GM21619 (cell line): ENCODE results near the gene EIF4EBP2.

Experiments used
- ATAC-seq: cut with Tn5 transposase; IDR thresholded peaks from one replicate; pipeline ENCODE4 v1.9.1; 2021; ENCODE audit not compliant: unreplicated experiment

EIF4EBP2 gene

DNA sequence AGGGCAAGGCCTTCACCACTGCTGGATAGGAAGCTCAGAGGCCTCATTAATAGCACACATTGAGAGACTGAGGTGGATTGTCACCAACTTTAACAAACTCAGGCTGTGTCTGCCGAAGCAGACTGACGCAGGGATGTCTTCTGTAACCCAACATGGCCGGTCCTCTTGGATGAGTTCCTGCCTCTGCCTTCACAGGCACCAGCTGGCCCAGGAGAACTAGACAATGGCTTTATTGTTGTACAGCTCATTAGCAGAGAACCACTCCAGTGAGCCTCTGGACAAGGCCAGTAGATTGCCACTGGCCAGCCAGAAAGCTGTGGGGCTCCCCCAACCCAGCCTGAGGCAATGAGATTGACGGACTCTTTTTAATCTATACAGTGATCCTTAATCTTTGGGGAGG is 28.2 kb downstream of the EIF4EBP2 start:
- no peak for ATAC-seq

DNA sequence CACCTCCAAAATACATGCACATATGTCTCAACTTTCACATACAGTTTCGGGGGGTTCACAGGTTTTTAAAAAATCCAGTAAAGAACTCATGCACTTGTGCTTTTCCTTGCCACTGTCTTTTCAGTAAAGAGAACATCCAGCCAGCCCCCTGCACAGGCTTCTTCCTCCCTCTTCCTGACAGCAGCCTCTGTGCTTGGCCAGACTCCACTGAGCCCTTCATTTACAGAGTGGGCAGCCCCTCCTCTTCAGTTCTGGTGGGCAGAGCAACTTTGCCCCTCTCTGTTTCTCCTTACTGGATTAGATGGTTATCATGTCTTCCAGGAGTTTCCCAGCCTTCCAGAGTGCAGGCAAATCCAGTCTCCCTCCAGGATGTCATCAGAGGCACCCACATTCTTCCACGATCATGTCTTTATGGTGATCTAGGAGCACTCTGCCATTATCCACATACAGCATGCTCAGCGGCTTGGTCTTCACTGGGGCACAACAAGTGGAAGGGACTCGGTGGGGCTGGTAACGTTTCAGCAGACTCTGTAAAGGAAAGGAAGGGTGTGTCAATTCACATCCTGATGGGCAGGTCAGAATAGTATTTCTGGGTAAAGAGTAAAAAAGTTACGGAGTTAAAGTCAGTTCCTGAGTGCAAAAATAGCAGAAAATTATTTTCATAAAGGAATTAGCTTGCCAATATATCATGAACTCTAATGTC is 28.8 kb downstream of the EIF4EBP2 start:
- no peak for ATAC-seq

DNA sequence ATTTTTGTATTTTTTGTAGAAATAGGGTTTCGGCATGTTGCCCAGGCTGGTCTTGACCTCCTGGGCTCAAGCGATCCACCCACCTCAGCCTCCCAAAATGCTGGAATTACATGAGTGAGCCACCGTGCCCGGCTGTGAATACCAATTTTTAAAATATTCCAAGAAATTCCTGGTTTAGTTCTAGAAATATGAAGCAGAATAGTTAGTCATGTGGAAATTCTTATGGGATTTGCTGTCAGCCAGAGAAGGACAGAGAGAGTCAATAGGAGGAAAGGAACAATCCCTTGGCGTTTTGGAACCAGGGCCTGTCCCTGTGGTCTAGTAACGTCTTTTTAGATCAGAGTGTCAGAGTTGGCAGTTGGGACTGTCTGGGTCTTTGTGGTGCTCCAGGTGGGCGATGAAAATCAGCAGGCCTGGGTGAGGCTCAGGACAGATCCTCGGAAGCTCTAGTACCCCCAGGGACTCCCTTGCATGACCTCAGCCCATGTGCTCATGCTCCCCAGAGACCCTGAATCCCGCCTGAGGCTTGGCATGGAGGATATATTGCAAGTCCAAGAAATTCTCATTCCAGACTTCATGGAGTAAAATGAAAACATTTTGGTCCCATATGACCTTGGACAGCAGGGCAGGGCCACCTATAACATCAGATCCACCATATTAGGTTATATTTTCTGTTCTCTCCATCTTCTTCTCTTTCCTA is 29.8 kb downstream of the EIF4EBP2 start:
- no peak for ATAC-seq

- no peak for ATAC-seq
These were observed 31.5 kb downstream of the EIF4EBP2 start for GRCh38 chr10:70435241-70436085.

DNA sequence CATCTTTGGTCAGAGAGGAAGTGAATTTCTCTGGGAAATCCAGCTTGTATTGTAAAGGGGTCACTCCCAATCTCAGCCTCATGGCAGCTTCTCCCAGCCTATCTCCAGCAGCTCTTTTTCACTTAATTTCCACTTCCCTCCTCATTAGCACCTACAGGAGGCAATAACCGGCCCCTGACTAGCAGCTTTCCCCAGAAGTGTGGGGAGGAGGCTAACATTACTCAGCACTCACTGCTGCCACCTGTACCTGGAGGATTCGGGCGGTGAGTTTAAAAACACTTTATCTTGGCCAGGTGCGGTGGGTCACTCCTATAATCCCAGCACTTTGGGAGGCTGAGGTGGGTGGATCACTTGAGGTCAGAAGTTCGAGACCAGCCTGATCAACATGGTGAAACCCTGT is 33.8 kb downstream of the EIF4EBP2 start:
- ATAC-seq = no peak

- no peak for ATAC-seq
These were observed 36.6 kb downstream of the EIF4EBP2 start for GRCh38 chr10:70440296-70441160.

GRCh38 chr10:70441161-70441894 is 37.4 kb downstream of the EIF4EBP2 start, which contains the start of gene NODAL:
Gene NODAL (minus strand): TSS chr10:70441681. CDS start chr10:70441667, 14 bp downstream.
- no peak for ATAC-seq

DNA sequence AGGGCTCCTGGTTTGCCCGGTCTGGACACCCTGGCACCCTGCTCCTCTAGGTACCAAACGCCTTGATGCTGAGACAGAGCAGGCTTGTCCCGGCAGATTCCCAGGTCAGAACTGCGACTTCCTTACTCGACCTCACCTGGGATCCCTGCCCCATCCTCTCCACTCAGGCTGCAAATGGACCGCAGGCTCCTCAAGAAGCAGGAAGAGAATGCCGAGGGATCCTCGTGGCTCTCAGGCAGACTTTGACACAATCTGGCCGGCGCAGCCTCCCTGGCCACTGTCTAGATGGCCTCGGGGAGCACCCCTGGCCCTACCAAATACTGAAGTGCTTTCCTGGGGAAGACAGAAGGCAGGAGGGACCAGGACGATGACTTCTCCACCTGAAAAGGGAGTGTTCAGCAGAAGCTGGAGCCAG is 38.0 kb downstream of the EIF4EBP2 start:
- no peak for ATAC-seq

DNA sequence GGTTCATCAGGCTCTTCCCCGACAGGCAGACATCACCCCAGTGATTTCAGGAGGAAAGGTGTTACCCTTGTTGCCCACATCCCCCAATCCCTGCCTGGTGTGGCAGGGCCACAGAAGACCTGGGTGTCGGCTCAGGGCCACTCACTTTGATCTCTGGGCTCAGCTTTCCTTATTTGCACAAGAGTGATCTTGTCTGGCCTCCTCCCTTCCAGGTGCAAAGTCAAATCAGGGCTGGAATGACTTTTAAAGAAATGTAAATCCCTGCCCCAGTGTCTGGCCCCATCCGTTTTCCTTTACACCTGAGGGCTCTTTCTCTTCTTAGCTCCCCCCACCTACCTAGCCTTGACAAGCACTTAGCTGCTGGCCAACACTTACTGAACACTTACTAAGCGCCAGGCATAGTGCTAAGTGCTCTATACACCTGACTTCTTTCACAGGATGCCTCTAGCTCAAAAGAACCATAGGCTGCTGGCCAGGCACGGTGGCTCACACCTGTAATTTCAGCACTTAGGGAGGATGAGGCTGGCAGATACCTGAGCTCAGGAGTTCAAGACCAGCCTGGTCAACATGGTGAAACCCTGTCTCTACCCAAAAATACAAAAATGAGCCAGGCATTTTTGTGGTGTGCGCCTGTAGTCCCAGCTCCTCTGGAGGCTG is 38.5 kb downstream of the EIF4EBP2 start:
- ATAC-seq = no peak

- ATAC-seq = no peak
These were observed 40.8 kb downstream of the EIF4EBP2 start for GRCh38 chr10:70444744-70445143.

GRCh38 chr10:70445718-70446657 is 42.0 kb downstream of the EIF4EBP2 start:
- ATAC-seq = no peak

- no peak for ATAC-seq
These were observed 44.3 kb downstream of the EIF4EBP2 start for GRCh38 chr10:70448236-70448635.

- no peak for ATAC-seq
These were observed 51.3 kb downstream of the EIF4EBP2 start for GRCh38 chr10:70455213-70455630.

DNA sequence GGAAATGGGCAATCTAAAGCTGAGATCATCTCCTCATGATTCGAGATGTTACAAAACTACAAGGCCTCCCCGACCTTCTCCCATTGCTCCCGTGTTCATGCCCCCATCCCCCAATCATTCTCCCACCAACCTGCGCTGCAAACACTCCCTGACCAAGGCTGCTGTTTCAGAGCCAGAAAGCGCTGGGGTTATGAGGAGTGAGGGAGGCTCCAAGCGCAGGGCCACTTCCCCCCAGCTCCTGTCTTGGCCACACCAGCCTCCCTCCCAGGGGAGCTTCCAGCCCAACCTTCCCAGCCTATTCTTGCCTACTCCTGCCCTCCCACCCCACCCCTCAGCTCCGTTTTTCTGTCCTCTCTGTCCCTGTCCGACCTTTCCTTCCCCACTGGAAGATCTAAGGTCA is 52.2 kb downstream of the EIF4EBP2 start:
- ATAC-seq = no peak

- no peak for ATAC-seq
These were observed 53.9 kb downstream of the EIF4EBP2 start for GRCh38 chr10:70457759-70458305.

- no peak for ATAC-seq
These were observed 54.5 kb downstream of the EIF4EBP2 start for GRCh38 chr10:70458329-70459060.

GRCh38 chr10:70459061-70459773 is 55.3 kb downstream of the EIF4EBP2 start:
- no peak for ATAC-seq
